ENCODE results near the gene MRPS18B.

MRPS18B gene

DNA sequence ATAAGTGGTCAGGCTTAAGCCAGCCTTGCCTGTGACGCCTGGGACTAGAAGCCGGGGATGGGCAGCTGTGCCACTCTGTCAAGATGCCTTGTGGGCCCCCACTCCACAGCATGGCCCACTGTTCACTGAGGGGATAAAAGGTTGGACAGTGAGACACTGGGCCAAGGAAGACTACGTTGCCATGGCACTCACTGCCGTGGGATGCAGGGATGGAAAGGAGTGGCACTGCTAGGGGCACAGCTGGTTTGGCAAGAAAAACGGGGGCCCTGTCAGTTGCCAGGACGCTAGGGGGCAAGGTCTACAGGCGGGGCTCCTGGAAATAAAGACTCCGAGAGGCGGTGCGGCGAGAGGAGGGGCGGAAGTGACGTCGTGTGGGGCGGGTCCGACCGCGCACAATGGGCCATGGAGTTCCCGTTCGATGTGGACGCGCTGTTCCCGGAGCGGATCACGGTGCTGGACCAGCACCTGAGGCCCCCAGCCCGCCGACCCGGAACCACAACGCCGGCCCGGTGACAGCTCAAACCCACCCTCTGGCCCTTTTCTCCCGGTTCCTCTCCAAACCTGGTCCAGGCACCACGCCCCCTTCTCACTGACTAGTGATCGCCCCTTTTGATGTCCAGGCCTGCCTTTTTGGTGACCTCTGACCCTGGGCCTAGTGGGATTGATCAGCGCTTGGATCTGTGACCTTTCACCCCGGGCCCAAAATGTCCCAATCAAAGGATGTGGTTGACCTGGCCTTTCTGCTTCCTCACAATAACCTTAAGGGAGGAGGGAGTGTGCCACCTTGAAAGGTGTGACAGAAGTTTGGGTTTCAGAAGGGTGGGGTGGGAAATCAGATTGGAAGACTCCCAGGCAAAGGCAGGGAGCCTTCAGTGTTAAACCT is 9.1 kb downstream of the MRPS18B start, which contains the start of gene ATAT1:
ATAT1 (plus strand) TSS at position 391 of the 883 bp plus-strand sequence.
- H3K4me1 ChIP-seq (ENCODE audit: control insufficient read depth in 1 of 2, insufficient read depth in 1 of 2, low read depth in 1 of 2, low read length in 1 of 2), result peaks cover 20 to 36% of the 10 kb centered on the region in 2 experiments
- H3K36me3 ChIP-seq, result no peaks in the 10 kb centered on the region
- peak within 1 kb of the TSS; percentile 88 for H3K27ac ChIP-seq
- H3K4me3 ChIP-seq (ENCODE audit: low read depth in 1 of 2, low read length in 1 of 2), result peak within 1 kb of the TSS; percentile 74
- TF ChIP-seq, protein P1, sequence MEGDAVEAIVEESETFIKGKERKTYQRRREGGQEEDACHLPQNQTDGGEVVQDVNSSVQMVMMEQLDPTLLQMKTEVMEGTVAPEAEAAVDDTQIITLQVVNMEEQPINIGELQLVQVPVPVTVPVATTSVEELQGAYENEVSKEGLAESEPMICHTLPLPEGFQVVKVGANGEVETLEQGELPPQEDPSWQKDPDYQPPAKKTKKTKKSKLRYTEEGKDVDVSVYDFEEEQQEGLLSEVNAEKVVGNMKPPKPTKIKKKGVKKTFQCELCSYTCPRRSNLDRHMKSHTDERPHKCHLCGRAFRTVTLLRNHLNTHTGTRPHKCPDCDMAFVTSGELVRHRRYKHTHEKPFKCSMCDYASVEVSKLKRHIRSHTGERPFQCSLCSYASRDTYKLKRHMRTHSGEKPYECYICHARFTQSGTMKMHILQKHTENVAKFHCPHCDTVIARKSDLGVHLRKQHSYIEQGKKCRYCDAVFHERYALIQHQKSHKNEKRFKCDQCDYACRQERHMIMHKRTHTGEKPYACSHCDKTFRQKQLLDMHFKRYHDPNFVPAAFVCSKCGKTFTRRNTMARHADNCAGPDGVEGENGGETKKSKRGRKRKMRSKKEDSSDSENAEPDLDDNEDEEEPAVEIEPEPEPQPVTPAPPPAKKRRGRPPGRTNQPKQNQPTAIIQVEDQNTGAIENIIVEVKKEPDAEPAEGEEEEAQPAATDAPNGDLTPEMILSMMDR (IDR thresholded peaks at IDR 0.05), result peak; percentile 33
- no peaks in the 10 kb centered on the region for H3K27me3 ChIP-seq
- H3K9me3 ChIP-seq, result no peaks in the 10 kb centered on the region

DNA sequence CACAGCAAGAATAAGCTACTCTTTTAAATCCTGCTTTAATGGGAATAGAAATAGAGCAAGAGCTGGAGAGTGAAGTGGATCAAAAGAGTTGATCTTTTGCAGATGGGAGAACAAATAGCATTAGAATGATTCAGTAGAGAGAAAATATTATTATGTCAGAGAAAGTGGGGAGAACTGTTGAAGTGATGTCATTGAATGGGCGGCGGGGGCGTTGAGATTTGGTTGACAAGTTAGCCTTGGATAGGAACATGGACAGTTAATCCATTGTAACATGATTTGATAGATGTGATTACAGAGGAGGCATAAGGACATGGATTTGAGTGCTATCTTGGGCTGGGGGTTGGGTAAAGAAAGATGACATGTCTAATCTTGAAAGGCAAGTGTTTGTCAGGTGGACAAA is 18.2 kb downstream of the MRPS18B start:
- Histone ChIP-seq H3K27ac (no peak overlapping the region), H3K4me1 (ENCODE audit: control insufficient read depth in 1 of 2, insufficient read depth in 1 of 2, low read depth in 1 of 2, low read length in 1 of 2) (no peaks in the 10 kb centered on the region), H3K4me3 (ENCODE audit: low read depth in 1 of 2, low read length in 1 of 2) (no peak overlapping the region), H3K9me3 (no peaks in the 10 kb centered on the region), H3K36me3 (peaks cover 7% of the 10 kb centered on the region), H3K27me3 (no peaks in the 10 kb centered on the region)
- TF ChIP-seq, protein P1 (IDR thresholded peaks at IDR 0.05), result no peak

DNA sequence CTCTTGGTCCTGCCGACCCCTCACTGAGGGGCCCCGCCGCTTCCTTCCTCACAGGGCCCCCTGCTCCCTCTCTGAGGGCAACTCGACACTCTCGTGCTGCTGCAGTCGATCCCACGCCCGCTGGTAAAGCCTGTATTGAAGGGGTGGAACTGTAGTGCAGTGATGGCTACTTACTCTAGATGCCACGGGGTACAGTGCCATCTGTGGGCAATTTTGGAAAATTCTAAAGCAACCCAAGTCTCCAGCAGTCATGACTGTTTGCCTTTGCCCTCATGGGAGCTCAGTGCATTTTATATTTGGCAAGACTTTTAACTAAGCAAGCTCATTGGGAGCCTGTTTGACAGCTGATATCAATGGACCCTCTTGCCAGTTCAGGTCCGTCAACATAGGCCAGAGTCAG is 22.8 kb downstream of the MRPS18B start:
- Histone ChIP-seq H3K27me3 (no peaks in the 10 kb centered on the region), H3K9me3 (no peaks in the 10 kb centered on the region), H3K4me1 (ENCODE audit: control insufficient read depth in 1 of 2, insufficient read depth in 1 of 2, low read depth in 1 of 2, low read length in 1 of 2) (peaks cover 28 to 30% of the 10 kb centered on the region in 2 experiments), H3K27ac (no peak overlapping the region), H3K4me3 (ENCODE audit: low read depth in 1 of 2, low read length in 1 of 2) (no peak overlapping the region), H3K36me3 (no peaks in the 10 kb centered on the region)
- TF ChIP-seq, protein P1 (IDR thresholded peaks at IDR 0.05), result no peak

DNA sequence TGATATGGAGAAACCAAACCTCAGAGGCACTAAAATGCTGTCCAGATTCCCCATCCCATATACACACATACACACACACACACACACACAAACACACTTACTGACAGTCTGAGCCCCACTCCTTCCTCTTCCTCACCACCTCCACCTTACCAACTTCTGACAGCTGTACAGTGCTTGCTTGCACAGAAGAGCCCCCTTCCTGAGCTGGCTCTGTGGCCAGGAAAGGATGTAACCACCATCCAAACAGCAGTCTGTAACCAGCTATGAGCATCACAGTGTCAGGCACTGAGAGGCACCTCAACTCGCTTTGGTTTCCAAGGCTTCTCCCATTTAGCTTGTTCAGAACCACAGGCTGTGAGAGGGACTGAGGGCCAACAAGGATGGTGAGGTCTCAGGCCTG is 23.4 kb downstream of the MRPS18B start:
- H3K27ac ChIP-seq, result no peak overlapping the region

DNA sequence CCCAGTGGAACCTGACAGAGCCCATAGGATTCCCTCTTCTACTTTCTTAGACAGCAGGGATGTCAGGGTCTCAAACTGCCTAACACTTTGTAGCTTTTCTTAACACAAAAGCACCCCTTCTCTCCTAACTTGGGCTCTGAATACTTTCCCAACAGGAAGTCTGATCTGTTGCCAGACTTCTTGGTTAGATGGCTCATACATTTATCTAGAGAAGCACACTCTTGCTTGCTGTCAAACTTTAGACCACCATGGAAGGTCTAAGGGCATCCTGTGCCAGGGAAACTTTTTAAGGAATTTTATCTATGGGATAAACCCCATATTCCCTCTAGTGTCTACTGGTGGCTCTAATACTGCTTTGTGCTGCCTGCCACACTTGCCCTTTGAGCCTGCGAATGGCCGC is 26.0 kb downstream of the MRPS18B start:
- H3K36me3 ChIP-seq, result no peaks in the 10 kb centered on the region
- peaks cover 48 to 51% of the 10 kb centered on the region in 2 experiments for H3K4me1 ChIP-seq (ENCODE audit: control insufficient read depth in 1 of 2, insufficient read depth in 1 of 2, low read depth in 1 of 2, low read length in 1 of 2)
- H3K4me3 ChIP-seq (ENCODE audit: low read depth in 1 of 2, low read length in 1 of 2), result no peak overlapping the region
- TF ChIP-seq, protein P1 (IDR thresholded peaks at IDR 0.05), result no peak
- H3K9me3 ChIP-seq, result no peaks in the 10 kb centered on the region
- peak overlapping the region; percentile 95 for H3K27ac ChIP-seq
- H3K27me3 ChIP-seq, result no peaks in the 10 kb centered on the region

More for the DNA sequence above, 23.4 kb downstream of the MRPS18B start:
- no peak overlapping the region for H3K4me3 ChIP-seq (ENCODE audit: low read depth in 1 of 2, low read length in 1 of 2)
- peaks cover 34 to 35% of the 10 kb centered on the region in 2 experiments for H3K4me1 ChIP-seq (ENCODE audit: control insufficient read depth in 1 of 2, insufficient read depth in 1 of 2, low read depth in 1 of 2, low read length in 1 of 2)
- no peaks in the 10 kb centered on the region for H3K27me3 ChIP-seq
- TF ChIP-seq, protein P1 (IDR thresholded peaks at IDR 0.05), result no peak
- no peaks in the 10 kb centered on the region for H3K9me3 ChIP-seq
- no peaks in the 10 kb centered on the region for H3K36me3 ChIP-seq
